HepG2 (cell line): ENCODE data around the gene COMMD2. TPM values are rescaled to one million over a fixed set of nuclear protein-coding genes. Genes with fewer than 3 reads are reported as not detected.
A peak's percentile ranks its signal among the peaks of the same experiment; 100 is the strongest.

Experiments used
- CSRNP1 ChIP-seq: sonication (generic); formaldehyde crosslinking; IDR thresholded peaks from 2 replicates; pipeline ENCODE4 v1.8.1; 2023; ENCODE audit warnings: mild to moderate bottlenecking, missing genetic modification reagents
- FUBP1 ChIP-seq: sonication (generic); formaldehyde crosslinking; IDR thresholded peaks from 2 replicates; pipeline ENCODE4 v1.5.1; 2020; ENCODE audit warnings: missing genetic modification reagents, mild to moderate bottlenecking, borderline replicate concordance
- GRHL1 ChIP-seq: sonication (generic); formaldehyde crosslinking; conservative IDR thresholded peaks from 2 replicates; pipeline ENCODE4 v1.8.0; 2022; ENCODE audit warnings: missing genetic modification reagents
- HMG20B ChIP-seq: conservative IDR thresholded peaks from 2 replicates; pipeline ENCODE4 v1.6.1; 2016; ENCODE audit warnings: missing genetic modification reagents, missing compliant biosample characterization
- KLF15 ChIP-seq: sonication (generic); formaldehyde crosslinking; IDR thresholded peaks from 2 replicates; pipeline ENCODE4 v1.8.1; 2023; ENCODE audit warnings: borderline replicate concordance, mild to moderate bottlenecking, inconsistent platforms, missing genetic modification reagents, mixed read lengths
- LBX2 ChIP-seq: sonication (generic); formaldehyde crosslinking; IDR thresholded peaks from 2 replicates; pipeline ENCODE4 v1.5.0; 2020; ENCODE audit warnings: missing genetic modification reagents, mild to moderate bottlenecking, borderline replicate concordance
- NFKBIZ ChIP-seq: IDR thresholded peaks from 2 replicates; pipeline ENCODE4 v1.6.1; 2018; ENCODE audit warnings: missing genetic modification reagents, missing compliant biosample characterization
- NFYB ChIP-seq: sonication (generic); formaldehyde crosslinking; IDR thresholded peaks from 2 replicates; pipeline ENCODE4 v1.4.0; 2020; ENCODE audit warnings: missing genetic modification reagents
- SAP130 ChIP-seq: IDR thresholded peaks from 2 replicates; pipeline ENCODE4 v1.6.1; 2016; ENCODE audit warnings: low read depth
- TFAP4 ChIP-seq: sonication (generic); IDR thresholded peaks from 2 replicates; pipeline ENCODE4 v1.6.1; 2016; ENCODE audit warnings: low read depth, borderline replicate concordance
- TFE3 ChIP-seq: IDR thresholded peaks from 2 replicates; pipeline ENCODE4 v1.6.1; 2016
- TIGD3 ChIP-seq: sonication (generic); formaldehyde crosslinking; IDR thresholded peaks from 2 replicates; pipeline ENCODE4 v1.5.1; 2020; ENCODE audit warnings: mild to moderate bottlenecking, missing genetic modification reagents, borderline replicate concordance
- ZNF124 ChIP-seq: sonication (generic); formaldehyde crosslinking; IDR thresholded peaks from 2 replicates; pipeline ENCODE4 v1.4.0; 2020; ENCODE audit warnings: missing genetic modification reagents
- ZNF253 ChIP-seq: sonication (generic); formaldehyde crosslinking; IDR thresholded peaks from 2 replicates; pipeline ENCODE4 v1.8.0; 2022; ENCODE audit warnings: mild to moderate bottlenecking, missing genetic modification reagents, borderline replicate concordance
- ZNF362 ChIP-seq: sonication (generic); formaldehyde crosslinking; IDR thresholded peaks from 2 replicates; pipeline ENCODE4 v1.4.0; 2020; ENCODE audit warnings: missing genetic modification reagents, mild to moderate bottlenecking, borderline replicate concordance
- ZNF768 ChIP-seq: sonication (generic); formaldehyde crosslinking; IDR thresholded peaks from 2 replicates; pipeline ENCODE4 v1.4.0; 2020; ENCODE audit warnings: missing genetic modification reagents
- polyA plus RNA-seq, 8 experiments: library from polyadenylated mRNA; depleted of rRNA in 3 of 8; stranded (reverse) in 7 of 8; unstranded in 1 of 8; fragments of >200 nt; fragmentation: Illumina TruSeq in 4 of 8; extraction: Trizol in 4 of 8; gene quantifications; 2 replicates each; pipeline versions ENCODE4 v1.2.1 to v1.2.3, GENCODE V29; 2011 to 2016; ENCODE audit warnings: low read depth in 4 of 8, missing spikeins in 1 of 8, mixed read lengths in 1 of 8; ENCODE audit not compliant: insufficient read depth in 1 of 8
- total RNA-seq, 5 experiments: library from RNA; depleted of rRNA; stranded (reverse); fragments of >200 nt; fragmentation: Illumina TruSeq; extraction: Trizol; gene quantifications; 2 replicates each; pipeline ENCODE4 v1.2.3, GENCODE V29; 2016; ENCODE audit warnings: low read depth in 1 of 5

Gene COMMD2
- total and polyA plus RNA-seq, 2 of the 13 experiments (the other 11 are each of a cell fraction or from before 2014, with no cell fraction given) = 33.0 to 57.6 TPM

- no peak for TF ChIP-seq TFE3 (CRISPR knock-in tag)
- no peak for TF ChIP-seq NFKBIZ
- TF ChIP-seq ZNF362 = no peak
- TF ChIP-seq GRHL1 (CRISPR knock-in tag) = no peak
- TF ChIP-seq KLF15 (CRISPR knock-in tag) = no peak
- TF ChIP-seq FUBP1 (CRISPR knock-in tag) = no peak
- TF ChIP-seq TFAP4 = no peak
- TF ChIP-seq NFYB = no peak
- peak; percentile 59; the same call in 1 of the 2 replicates for TF ChIP-seq LBX2 (CRISPR knock-in tag)
- no peak for TF ChIP-seq ZNF253
- peak; percentile 50; the same call in 1 of the 2 replicates for TF ChIP-seq ZNF124 (CRISPR knock-in tag)
- no peak for TF ChIP-seq TIGD3 (CRISPR knock-in tag)
- TF ChIP-seq CSRNP1 (CRISPR knock-in tag) = peak; percentile 55; the same call in 1 of the 2 replicates
- TF ChIP-seq ZNF768 (CRISPR knock-in tag) = no peak
- TF ChIP-seq SAP130 (CRISPR knock-in tag) = peak; percentile 51
- TF ChIP-seq HMG20B (CRISPR knock-in tag) = no peak
Observed at GRCh38 chr3:149713730-149714654, 38.3 kb downstream of the COMMD2 start (continued).
